Measurements from ENCODE around the gene TSHR.

TSHR gene

GRCh38 chr14:81129242-81129641 lies 173.8 kb downstream of the TSHR start:
- no peak overlapping the region for H3K27ac ChIP-seq (replicated peaks)
- H3K27me3 ChIP-seq (ENCODE audit: insufficient read depth, poor library complexity, severe bottlenecking), result no peaks in the 10 kb centered on the region
- no peak overlapping the region for H3K4me3 ChIP-seq (replicated peaks; ENCODE audit: insufficient read depth, low read length)
- TF ChIP-seq POLR2AphosphoS5 (IDR thresholded peaks at IDR 0.05; ENCODE audit: low read depth), result no peak
- TF ChIP-seq REST (IDR thresholded peaks at IDR 0.05; ENCODE audit: insufficient replicate concordance, low read depth), result no peak
- TF ChIP-seq SPI1 (IDR thresholded peaks at IDR 0.05; ENCODE audit: borderline replicate concordance, low read depth), result no peak
- DNase-seq (ENCODE audit: low read depth in 1 of 2, low spot score in 1 of 2), result no peak

DNA sequence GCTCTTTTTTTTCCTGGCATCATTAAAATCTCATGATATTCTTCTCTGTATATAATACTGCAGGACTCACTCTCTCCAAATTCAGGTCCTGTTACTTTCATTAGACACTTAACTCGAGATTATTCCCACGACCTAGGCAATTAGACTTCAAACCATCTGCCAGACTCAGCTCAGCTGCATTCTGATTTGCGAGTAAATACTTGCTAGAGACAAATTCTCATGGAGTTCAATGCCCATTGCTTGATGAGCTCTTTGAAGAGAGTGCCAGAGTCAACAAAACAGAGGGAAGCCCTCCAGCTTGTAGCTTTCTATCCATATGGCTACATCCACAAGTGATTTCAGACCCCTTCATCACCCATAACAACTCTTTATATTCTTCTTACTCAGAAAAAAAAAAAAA lies 177.0 kb downstream of the TSHR start:
- no peak for DNase-seq (ENCODE audit: low read depth in 1 of 2, low spot score in 1 of 2)

DNA sequence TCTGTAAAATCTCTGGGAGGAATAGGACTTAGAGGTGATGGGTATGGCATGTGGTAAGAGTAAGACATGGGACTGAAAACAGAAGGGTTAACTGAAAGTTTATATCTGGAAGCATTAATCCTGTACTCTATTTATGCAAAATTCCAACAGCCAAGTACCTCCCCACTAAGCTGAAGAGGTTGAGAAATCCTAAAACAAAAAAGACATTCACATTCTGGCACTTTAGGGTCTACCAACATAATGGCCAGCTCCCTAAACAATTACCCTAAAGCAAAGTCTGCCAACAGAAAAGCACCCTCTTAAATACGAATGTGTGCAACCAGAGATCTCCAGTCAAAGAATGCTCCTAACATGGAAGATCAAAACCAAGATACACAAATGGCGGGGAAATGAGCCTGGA lies 178.0 kb downstream of the TSHR start:
- H3K27ac ChIP-seq (replicated peaks), result no peak overlapping the region
- TF ChIP-seq REST (IDR thresholded peaks at IDR 0.05; ENCODE audit: insufficient replicate concordance, low read depth) (no peak), POLR2AphosphoS5 (IDR thresholded peaks at IDR 0.05; ENCODE audit: low read depth) (no peak), CTCF (IDR thresholded peaks at IDR 0.05; ENCODE audit: insufficient read depth, low read length) (no peak), GABPA (IDR thresholded peaks at IDR 0.05; ENCODE audit: low read depth) (no peak), SPI1 (IDR thresholded peaks at IDR 0.05; ENCODE audit: borderline replicate concordance, low read depth) (no peak)
- H3K27me3 ChIP-seq (ENCODE audit: insufficient read depth, poor library complexity, severe bottlenecking), result no peaks in the 10 kb centered on the region
- DNase-seq (ENCODE audit: low read depth in 1 of 2, low spot score in 1 of 2), result no peak
- H3K4me3 ChIP-seq (replicated peaks; ENCODE audit: insufficient read depth, low read length), result no peak overlapping the region

More for the DNA sequence above, 177.0 kb downstream of the TSHR start:
- Histone ChIP-seq H3K27ac (replicated peaks) (no peak overlapping the region), H3K4me3 (replicated peaks; ENCODE audit: insufficient read depth, low read length) (no peak overlapping the region), H3K27me3 (ENCODE audit: insufficient read depth, poor library complexity, severe bottlenecking) (no peaks in the 10 kb centered on the region)
- no peak for TF ChIP-seq GABPA (IDR thresholded peaks at IDR 0.05; ENCODE audit: low read depth)
- TF ChIP-seq SPI1 (IDR thresholded peaks at IDR 0.05; ENCODE audit: borderline replicate concordance, low read depth), result no peak
- no peak for TF ChIP-seq CTCF (IDR thresholded peaks at IDR 0.05; ENCODE audit: insufficient read depth, low read length)
- no peak for TF ChIP-seq POLR2AphosphoS5 (IDR thresholded peaks at IDR 0.05; ENCODE audit: low read depth)
- no peak for TF ChIP-seq REST (IDR thresholded peaks at IDR 0.05; ENCODE audit: insufficient replicate concordance, low read depth)

Measured in HL-60 (cell line).